ENCODE data around the gene GRIP1.

GRIP1 gene

GRCh38 chr12:66598608-66599007 lies 80.3 kb downstream of the GRIP1 start:
- no peaks in the 10 kb centered on the region for H3K4me1 ChIP-seq (ENCODE audit: insufficient read depth, insufficient read length)
- no peaks in the 10 kb centered on the region for H3K36me3 ChIP-seq (ENCODE audit: insufficient read depth, insufficient read length, low read length)
- no peak overlapping the region for H3K9ac ChIP-seq (ENCODE audit: insufficient read length, low read depth)
- no peaks in the 10 kb centered on the region for H3K27me3 ChIP-seq (ENCODE audit: insufficient read depth, insufficient read length)
- no peak overlapping the region for H3K4me3 ChIP-seq (ENCODE audit: insufficient read length, low read depth)
- TF ChIP-seq ZNF274 (IDR thresholded peaks at IDR 0.05; ENCODE audit: low read depth, low read length), result no peak
- TF ChIP-seq SUZ12 (IDR thresholded peaks at IDR 0.05; ENCODE audit: extremely low read depth, insufficient read depth, insufficient read length), result no peak
- TF ChIP-seq YY1 (IDR thresholded peaks at IDR 0.05; ENCODE audit: insufficient read depth, insufficient read length), result no peak
- H3K9me3 ChIP-seq (ENCODE audit: insufficient read depth, low read length), result no peaks in the 10 kb centered on the region
- DNase-seq (ENCODE audit: low read depth, low spot score), result no peak

GRCh38 chr12:66598079-66598478 lies 80.8 kb downstream of the GRIP1 start:
- H3K27me3 ChIP-seq (ENCODE audit: insufficient read depth, insufficient read length), result no peaks in the 10 kb centered on the region
- H3K36me3 ChIP-seq (ENCODE audit: insufficient read depth, insufficient read length, low read length), result no peaks in the 10 kb centered on the region
- H3K9me3 ChIP-seq (ENCODE audit: insufficient read depth, low read length), result no peaks in the 10 kb centered on the region
- no peak for TF ChIP-seq SUZ12 (IDR thresholded peaks at IDR 0.05; ENCODE audit: extremely low read depth, insufficient read depth, insufficient read length)
- no peak for TF ChIP-seq ZNF274 (IDR thresholded peaks at IDR 0.05; ENCODE audit: low read depth, low read length)
- TF ChIP-seq YY1 (IDR thresholded peaks at IDR 0.05; ENCODE audit: insufficient read depth, insufficient read length), result no peak
- no peak for DNase-seq (ENCODE audit: low read depth, low spot score)
- H3K4me1 ChIP-seq (ENCODE audit: insufficient read depth, insufficient read length), result no peaks in the 10 kb centered on the region
- no peak overlapping the region for H3K4me3 ChIP-seq (ENCODE audit: insufficient read length, low read depth)
- H3K9ac ChIP-seq (ENCODE audit: insufficient read length, low read depth), result no peak overlapping the region

- H3K4me3 ChIP-seq (ENCODE audit: insufficient read length, low read depth), result no peak overlapping the region
- TF ChIP-seq SUZ12 (IDR thresholded peaks at IDR 0.05; ENCODE audit: extremely low read depth, insufficient read depth, insufficient read length), result no peak
- no peak for TF ChIP-seq ZNF274 (IDR thresholded peaks at IDR 0.05; ENCODE audit: low read depth, low read length)
- TF ChIP-seq YY1 (IDR thresholded peaks at IDR 0.05; ENCODE audit: insufficient read depth, insufficient read length), result no peak
- H3K9me3 ChIP-seq (ENCODE audit: insufficient read depth, low read length), result no peaks in the 10 kb centered on the region
- no peaks in the 10 kb centered on the region for H3K27me3 ChIP-seq (ENCODE audit: insufficient read depth, insufficient read length)
- no peak overlapping the region for H3K9ac ChIP-seq (ENCODE audit: insufficient read length, low read depth)
- H3K4me1 ChIP-seq (ENCODE audit: insufficient read depth, insufficient read length), result no peaks in the 10 kb centered on the region
- no peak for DNase-seq (ENCODE audit: low read depth, low spot score)
- H3K36me3 ChIP-seq (ENCODE audit: insufficient read depth, insufficient read length, low read length), result no peaks in the 10 kb centered on the region
Measured at GRCh38 chr12:66596199-66596598, 82.7 kb downstream of the GRIP1 start.

- no peaks in the 10 kb centered on the region for H3K4me1 ChIP-seq (ENCODE audit: insufficient read depth, insufficient read length)
- TF ChIP-seq ZNF274 (IDR thresholded peaks at IDR 0.05; ENCODE audit: low read depth, low read length), result no peak
- TF ChIP-seq YY1 (IDR thresholded peaks at IDR 0.05; ENCODE audit: insufficient read depth, insufficient read length), result no peak
- H3K4me3 ChIP-seq (ENCODE audit: insufficient read length, low read depth), result no peak overlapping the region
- no peak overlapping the region for H3K9ac ChIP-seq (ENCODE audit: insufficient read length, low read depth)
- H3K9me3 ChIP-seq (ENCODE audit: insufficient read depth, low read length), result no peaks in the 10 kb centered on the region
- H3K36me3 ChIP-seq (ENCODE audit: insufficient read depth, insufficient read length, low read length), result no peaks in the 10 kb centered on the region
- no peak for DNase-seq (ENCODE audit: low read depth, low spot score)
- H3K27me3 ChIP-seq (ENCODE audit: insufficient read depth, insufficient read length), result no peaks in the 10 kb centered on the region
Measured at GRCh38 chr12:66594688-66595087, 84.2 kb downstream of the GRIP1 start.

- H3K9ac ChIP-seq (ENCODE audit: insufficient read length, low read depth), result no peak overlapping the region
- TF ChIP-seq ZNF274 (IDR thresholded peaks at IDR 0.05; ENCODE audit: low read depth, low read length), result no peak
- no peak for TF ChIP-seq YY1 (IDR thresholded peaks at IDR 0.05; ENCODE audit: insufficient read depth, insufficient read length)
- TF ChIP-seq SUZ12 (IDR thresholded peaks at IDR 0.05; ENCODE audit: extremely low read depth, insufficient read depth, insufficient read length), result no peak
- no peaks in the 10 kb centered on the region for H3K27me3 ChIP-seq (ENCODE audit: insufficient read depth, insufficient read length)
- no peaks in the 10 kb centered on the region for H3K4me1 ChIP-seq (ENCODE audit: insufficient read depth, insufficient read length)
- no peaks in the 10 kb centered on the region for H3K9me3 ChIP-seq (ENCODE audit: insufficient read depth, low read length)
- no peak for DNase-seq (ENCODE audit: low read depth, low spot score)
- H3K36me3 ChIP-seq (ENCODE audit: insufficient read depth, insufficient read length, low read length), result no peaks in the 10 kb centered on the region
- H3K4me3 ChIP-seq (ENCODE audit: insufficient read length, low read depth), result no peak overlapping the region
Measured at GRCh38 chr12:66590275-66590985, 88.4 kb downstream of the GRIP1 start.

- Histone ChIP-seq H3K36me3 (ENCODE audit: insufficient read depth, insufficient read length, low read length) (no peaks in the 10 kb centered on the region), H3K9me3 (ENCODE audit: insufficient read depth, low read length) (no peaks in the 10 kb centered on the region), H3K9ac (ENCODE audit: insufficient read length, low read depth) (no peak overlapping the region), H3K4me3 (ENCODE audit: insufficient read length, low read depth) (no peak overlapping the region), H3K27me3 (ENCODE audit: insufficient read depth, insufficient read length) (no peaks in the 10 kb centered on the region), H3K4me1 (ENCODE audit: insufficient read depth, insufficient read length) (no peaks in the 10 kb centered on the region)
- no peak for TF ChIP-seq YY1 (IDR thresholded peaks at IDR 0.05; ENCODE audit: insufficient read depth, insufficient read length)
- no peak for TF ChIP-seq ZNF274 (IDR thresholded peaks at IDR 0.05; ENCODE audit: low read depth, low read length)
- no peak for TF ChIP-seq SUZ12 (IDR thresholded peaks at IDR 0.05; ENCODE audit: extremely low read depth, insufficient read depth, insufficient read length)
- no peak for DNase-seq (ENCODE audit: low read depth, low spot score)
Measured at GRCh38 chr12:66589095-66589494, 89.8 kb downstream of the GRIP1 start.

- no peak overlapping the region for H3K9ac ChIP-seq (ENCODE audit: insufficient read length, low read depth)
- DNase-seq (ENCODE audit: low read depth, low spot score), result no peak
- no peaks in the 10 kb centered on the region for H3K27me3 ChIP-seq (ENCODE audit: insufficient read depth, insufficient read length)
- no peaks in the 10 kb centered on the region for H3K9me3 ChIP-seq (ENCODE audit: insufficient read depth, low read length)
- no peak overlapping the region for H3K4me3 ChIP-seq (ENCODE audit: insufficient read length, low read depth)
- H3K4me1 ChIP-seq (ENCODE audit: insufficient read depth, insufficient read length), result no peaks in the 10 kb centered on the region
- TF ChIP-seq ZNF274 (IDR thresholded peaks at IDR 0.05; ENCODE audit: low read depth, low read length) (no peak), YY1 (IDR thresholded peaks at IDR 0.05; ENCODE audit: insufficient read depth, insufficient read length) (no peak), SUZ12 (IDR thresholded peaks at IDR 0.05; ENCODE audit: extremely low read depth, insufficient read depth, insufficient read length) (no peak)
- no peaks in the 10 kb centered on the region for H3K36me3 ChIP-seq (ENCODE audit: insufficient read depth, insufficient read length, low read length)
Measured at GRCh38 chr12:66587912-66588311, 91.0 kb downstream of the GRIP1 start.

Measured in NT2/D1 (cell line).